ENCODE results near the gene CX3CL1.

- TF ChIP-seq CTCF (conservative IDR thresholded peaks at IDR 0.05; ENCODE audit: low read length) (no peak), EZH2phosphoT487 (IDR thresholded peaks at IDR 0.05; ENCODE audit: borderline replicate concordance, low read depth, low read length) (no peak)
These were observed 50.9 kb downstream of the CX3CL1 start for GRCh38 chr16:57423152-57423551.

All from OCI-LY7 (cell line).